Ovary (tissue), 9 donors: ENCODE measurements around the gene NUP93. TPM values are rescaled to one million over a fixed set of nuclear protein-coding genes. Genes with fewer than 3 reads are reported as not detected.
A peak's percentile ranks its signal among the peaks of the same experiment; 100 is the strongest.

Experiments used
- DNase-seq, 5 donors: peaks; one replicate each; pipeline ENCODE4 v3.0.0-alpha.2; 2019 to 2020
- H3K27ac ChIP-seq, 2 donors: fragments of 200-600 bp; one replicate each; pipeline versions ENCODE4 v1.5.1 to v1.8.0; 2019 to 2022
- H3K27me3 ChIP-seq: fragments of 200-600 bp; one replicate; pipeline ENCODE4 v1.8.0; 2022
- H3K36me3 ChIP-seq: fragments of 200-600 bp; sonication (generic); one replicate; pipeline ENCODE4 v1.5.1; 2019
- H3K4me1 ChIP-seq: one replicate; pipeline ENCODE4 v1.8.1; 2013; ENCODE audit warnings: mild to moderate bottlenecking, moderate library complexity; ENCODE audit not compliant: insufficient read depth
- H3K4me3 ChIP-seq: fragments of 200-600 bp; sonication (generic); one replicate; pipeline ENCODE4 v1.5.1; 2017
- H3K9me3 ChIP-seq, 2 donors: fragments of 200-600 bp in 1 of 2; sonication (generic) in 1 of 2; one replicate each; pipeline versions ENCODE4 v1.5.1 to v1.8.1; 2013 to 2019; ENCODE audit warnings: mild to moderate bottlenecking in 1 of 2, moderate library complexity in 1 of 2
- EP300 ChIP-seq: sonication (generic); formaldehyde crosslinking; IDR thresholded peaks from one replicate; pipeline ENCODE4 v1.6.1; 2017; ENCODE audit warnings: antibody characterized with exemption
- POLR2A ChIP-seq: fragments of 450-650 bp; IDR thresholded peaks from one replicate; pipeline ENCODE4 v1.6.1; 2017; ENCODE audit warnings: antibody characterized with exemption, mild to moderate bottlenecking, moderate library complexity
- WGBS, 3 donors: extraction: QIAGEN DNeasy Blood & Tissue Kit in 1 of 3; methylation state at CpG; one replicate each; pipeline versions ENCODE4 v1.1.5 to v1.1.7; 2013 to 2017; 5-methylcytosine and 5-hydroxymethylcytosine counted together
- intact Hi-C, 4 donors: fragments of 100-400 bp; cut with DNase I; formaldehyde crosslinking; loops; one replicate each; pipeline versions ENCODE4 v1.11.0 to v1.15.1; 2022 to 2023
- polyA plus RNA-seq, 2 donors: library from polyadenylated mRNA; stranded (reverse); fragments of 200-250 nt in 1 of 2; fragments of 350-450 nt in 1 of 2; fragmentation: Illumina TruSeq in 1 of 2; extraction: RNeasy Lipid Tissue Mini Kit (QIAGEN cat#74804) in 1 of 2; gene quantifications; one replicate each; pipeline ENCODE4 v1.2.3, GENCODE V29; 2013 to 2014
- total RNA-seq, 7 donors: library from RNA; depleted of rRNA in 2 of 7; stranded (reverse); fragments of >200 nt in 2 of 7; fragmentation: NEBNext Ultra II Directional in 3 of 7; extraction: Animal tissue kit (Norgen Biotek cat#: 25700) in 3 of 7; gene quantifications; one replicate each; pipeline versions ENCODE4 v1.1.0 to v1.2.4, GENCODE V29; 2016 to 2023
- TF ChIP-seq, protein P1 (sequence below), 3 donors: fragments of 450-650 bp in 2 of 3; fragments of 200-600 bp in 1 of 3; IDR thresholded peaks; one replicate each; pipeline versions ENCODE4 v1.5.1 to v1.8.0; 2016 to 2022; ENCODE audit warnings: antibody characterized with exemption in 3 of 3, mild to moderate bottlenecking in 1 of 3
- donor health status: DM: no; HTN: no; CAD: no; lungs with moderate emphysema.
- donor health status: DM: no; HTN: no; CAD: no.
- donor health status: Bipolar disorder and iron deficiency.
- donor health status: DM: yes; HTN: yes; CAD: no.
- donor health status: DM: no; HTN: no; CAD: no.
- donor health status: DM: yes; HTN: yes; CAD: no.

Gene NUP93
- total and polyA plus RNA-seq, 9 donors: 24.1 to 53.9 (median 42.7) TPM

DNA sequence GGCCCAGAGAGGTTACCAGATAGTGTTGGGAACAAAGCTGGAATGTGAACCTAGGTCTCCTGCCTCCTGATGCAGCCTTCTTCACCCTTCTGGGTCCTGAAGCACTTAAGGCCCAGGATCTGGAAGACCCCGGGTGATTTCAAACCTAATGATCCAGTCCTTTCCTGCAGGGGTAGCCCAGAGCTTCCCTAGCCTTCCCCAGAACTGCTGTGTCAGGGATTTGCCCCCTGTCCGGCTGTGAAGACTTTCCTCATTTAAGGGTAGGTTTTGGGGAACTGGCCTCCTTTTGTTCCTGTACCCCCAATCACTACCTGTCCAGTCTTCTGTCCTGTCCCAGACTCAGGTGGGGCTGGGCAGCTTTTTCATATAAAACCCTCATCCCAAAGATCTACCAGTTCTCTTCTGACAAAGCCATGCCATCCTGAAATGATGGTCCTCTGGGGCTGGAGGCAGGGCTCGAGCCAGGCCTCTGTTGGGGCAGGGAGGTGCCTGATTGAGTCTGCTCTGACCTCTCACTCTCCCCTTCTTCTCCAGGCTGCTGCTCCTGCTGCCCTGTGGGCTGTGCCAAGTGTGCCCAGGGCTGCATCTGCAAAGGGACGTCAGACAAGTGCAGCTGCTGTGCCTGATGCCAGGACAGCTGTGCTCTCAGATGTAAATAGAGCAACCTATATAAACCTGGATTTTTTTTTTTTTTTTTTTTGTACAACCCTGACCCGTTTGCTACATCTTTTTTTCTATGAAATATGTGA lies 46.3 kb upstream of the NUP93 start:
- intact Hi-C loops: loop anchor here in 1 of 4 donors (10.0 kb wide), 1 partner anchor 99 kb away; the partner anchor contains the start of gene MT3
- H3K9me3 ChIP-seq: no peaks in the 10 kb centered on the region
- no peaks in the 10 kb centered on the region for H3K36me3 ChIP-seq
- H3K4me1 ChIP-seq: peaks cover 14% of the 10 kb centered on the region
- WGBS, 3 donors: 75 to 86% (median 77%) methylated on average over 5 of the region's 5 CpGs
- peak overlapping the region; percentile 35 for H3K4me3 ChIP-seq
- no peak overlapping the region for H3K27ac ChIP-seq
- TF ChIP-seq EP300: no peak
- TF ChIP-seq POLR2A: no peak
- TF ChIP-seq, protein P1, sequence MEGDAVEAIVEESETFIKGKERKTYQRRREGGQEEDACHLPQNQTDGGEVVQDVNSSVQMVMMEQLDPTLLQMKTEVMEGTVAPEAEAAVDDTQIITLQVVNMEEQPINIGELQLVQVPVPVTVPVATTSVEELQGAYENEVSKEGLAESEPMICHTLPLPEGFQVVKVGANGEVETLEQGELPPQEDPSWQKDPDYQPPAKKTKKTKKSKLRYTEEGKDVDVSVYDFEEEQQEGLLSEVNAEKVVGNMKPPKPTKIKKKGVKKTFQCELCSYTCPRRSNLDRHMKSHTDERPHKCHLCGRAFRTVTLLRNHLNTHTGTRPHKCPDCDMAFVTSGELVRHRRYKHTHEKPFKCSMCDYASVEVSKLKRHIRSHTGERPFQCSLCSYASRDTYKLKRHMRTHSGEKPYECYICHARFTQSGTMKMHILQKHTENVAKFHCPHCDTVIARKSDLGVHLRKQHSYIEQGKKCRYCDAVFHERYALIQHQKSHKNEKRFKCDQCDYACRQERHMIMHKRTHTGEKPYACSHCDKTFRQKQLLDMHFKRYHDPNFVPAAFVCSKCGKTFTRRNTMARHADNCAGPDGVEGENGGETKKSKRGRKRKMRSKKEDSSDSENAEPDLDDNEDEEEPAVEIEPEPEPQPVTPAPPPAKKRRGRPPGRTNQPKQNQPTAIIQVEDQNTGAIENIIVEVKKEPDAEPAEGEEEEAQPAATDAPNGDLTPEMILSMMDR (IDR thresholded peaks at IDR 0.05): no peak
- H3K27me3 ChIP-seq: no peaks in the 10 kb centered on the region
- no peak for DNase-seq

- intact Hi-C loops: loop anchor here in 1 of 4 donors (10.0 kb wide), 1 partner anchor 100 kb away; the partner anchor contains the start of gene MT3
- WGBS, 3 donors: 64 to 77% (median 72%) methylated on average over 4 of the region's 4 CpGs
- H3K4me3 ChIP-seq: no peak overlapping the region
- no peaks in the 10 kb centered on the region for H3K36me3 ChIP-seq
- no peaks in the 10 kb centered on the region for H3K27me3 ChIP-seq
- H3K4me1 ChIP-seq: peaks cover 14% of the 10 kb centered on the region
- H3K9me3 ChIP-seq: no peaks in the 10 kb centered on the region
- TF ChIP-seq POLR2A: no peak
- TF ChIP-seq EP300: no peak
- TF ChIP-seq, protein P1 (IDR thresholded peaks at IDR 0.05): no peak
- no peak for DNase-seq
- H3K27ac ChIP-seq: no peak overlapping the region
These were observed 45.5 kb upstream of the NUP93 start for GRCh38 chr16:56684256-56684925.

GRCh38 chr16:56684926-56685590 lies 44.9 kb upstream of the NUP93 start:
- H3K36me3 ChIP-seq: no peaks in the 10 kb centered on the region
- intact Hi-C loops: loop anchor here in 1 of 4 donors (10.0 kb wide), 1 partner anchor 100 kb away; the partner anchor contains the start of gene MT3
- 79 to 90% (median 89%) methylated on average over 4 of the region's 4 CpGs for WGBS, 3 donors

DNA sequence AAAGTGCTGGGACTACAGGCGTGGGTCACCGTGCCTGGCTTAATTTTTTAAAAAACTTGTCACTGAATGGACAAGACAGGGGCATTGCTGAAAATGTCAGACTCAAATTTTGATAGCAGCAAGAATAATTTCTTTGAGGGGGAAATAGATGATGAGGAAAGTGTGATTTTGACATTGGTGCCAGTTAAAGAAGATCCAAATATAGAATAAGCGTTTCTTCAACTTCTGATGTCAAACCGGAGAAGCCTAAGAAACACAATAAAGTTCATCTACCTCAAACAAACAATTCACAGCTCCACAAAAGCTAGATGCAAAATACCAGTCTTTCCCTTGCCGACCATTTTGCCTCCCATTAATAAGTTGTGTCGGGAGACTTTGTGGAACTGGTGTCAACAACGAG lies 43.2 kb upstream of the NUP93 start:
- no peaks in the 10 kb centered on the region for H3K27me3 ChIP-seq
- H3K9me3 ChIP-seq: no peaks in the 10 kb centered on the region
- no peak overlapping the region for H3K27ac ChIP-seq
- peaks cover 11% of the 10 kb centered on the region for H3K4me1 ChIP-seq
- DNase-seq: no peak
- H3K4me3 ChIP-seq: no peak overlapping the region
- TF ChIP-seq EP300 (no peak), POLR2A (no peak)
- TF ChIP-seq, protein P1 (IDR thresholded peaks at IDR 0.05): no peak
- WGBS, 3 donors: 89 to 97% (median 96%) methylated on average over 7 of the region's 7 CpGs
- no peaks in the 10 kb centered on the region for H3K36me3 ChIP-seq
- intact Hi-C loops: loop anchor here in 1 of 4 donors (10.0 kb wide), 1 partner anchor 102 kb away; the partner anchor contains the start of gene MT3

More at GRCh38 chr16:56684926-56685590, 44.9 kb upstream of the NUP93 start:
- Histone ChIP-seq H3K4me1 (peaks cover 14% of the 10 kb centered on the region), H3K27ac (no peak overlapping the region), H3K4me3 (no peak overlapping the region), H3K27me3 (no peaks in the 10 kb centered on the region), H3K9me3 (no peaks in the 10 kb centered on the region)
- DNase-seq: no peak
- TF ChIP-seq EP300 (no peak), POLR2A (no peak)
- TF ChIP-seq, protein P1 (IDR thresholded peaks at IDR 0.05): no peak
